Stimulated activated effector memory CD8-positive, alpha-beta T cell treated with anti-CD3 and anti-CD28 coated beads, Interleukin-12 subunit alpha, Interleukin-12 subunit beta, amount 100 ng/mL, for 72 hours (primary cell): ENCODE measurements around the gene C12orf60.

Experiments used
- ATAC-seq: fragments of 150-1000 bp; cut with Tn5 transposase; 2 replicates; pipeline ENCODE4 v1.10.0; 2021
- DNase-seq, 2 donors: peaks; one replicate each; pipeline ENCODE4 v3.0.0; 2021 to 2022; ENCODE audit warnings: low spot score in 2 of 2
- H3K27ac Mint-ChIP-seq: one replicate; pipeline ENCODE4 v1.8.0; 2022; ENCODE audit warnings: mild to moderate bottlenecking, mixed read lengths
- H3K36me3 Mint-ChIP-seq: one replicate; pipeline ENCODE4 v1.8.0; 2022; ENCODE audit warnings: mild to moderate bottlenecking, mixed read lengths
- H3K4me1 Mint-ChIP-seq: one replicate; pipeline ENCODE4 v1.8.0; 2022; ENCODE audit warnings: mixed read lengths
- H3K4me3 Mint-ChIP-seq: one replicate; pipeline ENCODE4 v1.8.0; 2022; ENCODE audit warnings: mild to moderate bottlenecking, mixed read lengths
- H3K9me3 Mint-ChIP-seq: one replicate; pipeline ENCODE4 v1.8.0; 2022; ENCODE audit warnings: mixed read lengths

The C12orf60 gene

GRCh38 chr12:14773685-14774073 lies 29.8 kb upstream of the C12orf60 start:
- H3K27ac Mint-ChIP-seq: peak overlapping the region; percentile 99
- H3K36me3 Mint-ChIP-seq: peaks cover 58% of the 10 kb centered on the region
- H3K4me3 Mint-ChIP-seq: peak overlapping the region; percentile 100
- H3K9me3 Mint-ChIP-seq: no peaks in the 10 kb centered on the region
- peaks cover 48% of the 10 kb centered on the region for H3K4me1 Mint-ChIP-seq
- DNase-seq: no peak
- ATAC-seq: peak; percentile 6

- no peaks in the 10 kb centered on the region for H3K9me3 Mint-ChIP-seq
- peaks cover 52% of the 10 kb centered on the region for H3K36me3 Mint-ChIP-seq
- peaks cover 43% of the 10 kb centered on the region for H3K4me1 Mint-ChIP-seq
- peak overlapping the region; percentile 99 for H3K27ac Mint-ChIP-seq
- H3K4me3 Mint-ChIP-seq: peak overlapping the region; percentile 100
- peak; percentile 79 for ATAC-seq
- peak; percentile 69 to 90 for DNase-seq
These were observed 29.2 kb upstream of the C12orf60 start for GRCh38 chr12:14774074-14774905.

DNA sequence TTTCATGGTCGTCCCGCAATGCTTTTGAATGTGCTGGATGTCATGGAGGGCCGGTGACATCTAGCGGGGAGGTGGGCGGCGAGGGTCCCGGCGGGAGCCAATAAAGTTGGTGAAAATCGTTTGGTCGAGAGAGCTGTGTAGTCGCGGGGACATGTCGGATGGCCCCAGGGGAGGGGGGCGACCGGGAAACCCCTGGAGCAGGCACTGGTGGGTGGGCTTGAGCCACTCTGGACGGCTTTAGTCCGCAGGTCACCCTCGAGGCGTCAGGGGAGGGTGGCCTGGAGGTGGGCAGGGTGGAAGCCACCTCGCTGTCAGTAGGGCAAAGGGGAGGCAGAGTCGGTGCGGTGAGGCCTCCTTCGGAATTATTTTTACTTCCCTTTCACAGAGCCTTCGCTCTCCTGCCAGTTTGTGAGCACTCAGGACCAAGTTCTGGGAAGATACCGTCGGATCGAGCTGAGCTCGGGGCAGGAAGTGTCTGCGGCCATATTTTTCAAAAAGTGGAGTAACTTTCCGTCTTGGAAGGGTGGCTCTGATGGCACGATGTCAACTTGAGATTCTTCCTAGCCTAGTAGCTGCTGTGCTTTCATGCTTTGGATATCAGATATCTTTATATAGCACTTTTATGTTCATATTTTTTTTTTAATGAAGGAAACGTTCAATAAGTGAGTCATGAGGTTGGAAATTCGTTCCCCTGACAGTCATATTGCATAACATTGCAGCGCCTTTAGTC lies 28.4 kb upstream of the C12orf60 start:
- Mint-ChIP-seq H3K27ac (peak overlapping the region; percentile 99), H3K4me3 (peak overlapping the region; percentile 100), H3K9me3 (no peaks in the 10 kb centered on the region), H3K36me3 (peaks cover 44% of the 10 kb centered on the region), H3K4me1 (peaks cover 41% of the 10 kb centered on the region)
- no peak for ATAC-seq
- peak in 1 of 2 donors; percentile 75 for DNase-seq

DNA sequence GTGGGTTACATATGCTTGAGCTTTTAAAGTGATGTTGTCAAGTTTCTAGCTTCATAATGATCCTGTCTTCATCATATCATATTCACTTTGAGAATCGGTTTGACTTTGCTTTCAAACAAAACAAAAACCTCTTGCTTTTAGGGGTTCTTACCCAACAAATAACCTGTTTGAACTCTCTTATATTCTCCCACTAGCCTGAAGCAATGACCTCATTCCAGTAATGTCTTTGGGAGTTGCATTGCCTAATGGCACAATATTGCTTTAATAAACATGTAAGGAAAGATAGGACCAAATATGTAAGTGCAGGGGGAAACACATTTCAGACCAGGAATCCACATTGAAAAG lies 27.9 kb upstream of the C12orf60 start:
- Mint-ChIP-seq H3K9me3 (no peaks in the 10 kb centered on the region), H3K4me1 (peaks cover 37% of the 10 kb centered on the region), H3K27ac (peak overlapping the region; percentile 99), H3K36me3 (peaks cover 39% of the 10 kb centered on the region), H3K4me3 (peak overlapping the region; percentile 100)
- ATAC-seq (no peak), DNase-seq (no peak)

GRCh38 chr12:14776236-14776961 lies 27.1 kb upstream of the C12orf60 start:
- DNase-seq (no peak), ATAC-seq (no peak)
- Mint-ChIP-seq H3K4me1 (peaks cover 37% of the 10 kb centered on the region), H3K4me3 (peak overlapping the region; percentile 100), H3K36me3 (peaks cover 31% of the 10 kb centered on the region), H3K27ac (no peak overlapping the region), H3K9me3 (no peaks in the 10 kb centered on the region)

GRCh38 chr12:14777271-14777670 lies 26.2 kb upstream of the C12orf60 start:
- Mint-ChIP-seq H3K4me1 (peaks cover 30% of the 10 kb centered on the region), H3K4me3 (no peak overlapping the region), H3K9me3 (no peaks in the 10 kb centered on the region), H3K27ac (no peak overlapping the region), H3K36me3 (peaks cover 22% of the 10 kb centered on the region)
- DNase-seq (no peak), ATAC-seq (no peak)

DNA sequence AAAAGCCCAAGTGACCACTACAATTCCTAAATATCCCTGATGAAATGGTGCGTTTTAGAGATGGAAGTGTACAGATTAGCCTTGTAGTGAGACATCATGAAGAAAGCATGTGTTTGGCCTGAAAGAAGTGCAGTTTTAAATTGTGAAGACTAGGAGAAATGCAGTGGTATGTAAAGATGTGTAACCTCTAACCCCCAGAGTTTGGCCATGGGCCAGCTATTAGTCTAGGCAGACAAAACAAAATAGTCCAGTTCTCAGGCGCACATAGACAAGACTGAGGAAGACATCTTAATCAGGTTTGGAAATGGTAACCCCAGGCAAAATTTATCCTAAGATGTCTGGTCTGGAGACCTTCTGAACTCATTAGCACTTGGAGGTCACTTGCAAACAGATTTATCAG lies 23.6 kb upstream of the C12orf60 start:
- peaks cover 9% of the 10 kb centered on the region for H3K36me3 Mint-ChIP-seq
- no peak for ATAC-seq
- no peak overlapping the region for H3K4me3 Mint-ChIP-seq
- no peak overlapping the region for H3K27ac Mint-ChIP-seq
- DNase-seq: no peak
- no peaks in the 10 kb centered on the region for H3K9me3 Mint-ChIP-seq
- H3K4me1 Mint-ChIP-seq: peaks cover 16% of the 10 kb centered on the region

DNA sequence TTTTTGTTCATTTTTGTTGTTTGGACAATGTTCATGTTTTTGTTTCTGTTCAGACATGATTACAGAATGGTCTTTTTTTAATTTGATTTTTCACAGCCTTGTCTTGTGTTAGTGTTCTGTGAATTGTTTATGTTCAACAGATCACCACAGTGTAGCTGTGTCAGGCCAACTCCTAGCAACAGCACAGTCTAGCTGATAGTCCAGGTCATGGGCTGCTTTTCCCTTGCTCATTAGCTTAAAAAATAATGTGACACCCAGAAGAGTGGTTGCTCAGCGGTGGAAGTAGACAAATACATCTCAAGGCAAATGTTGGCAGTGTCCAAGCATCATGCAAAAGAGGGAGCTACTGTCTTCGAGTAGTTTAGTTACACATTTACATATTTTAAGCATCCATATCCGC lies 22.6 kb upstream of the C12orf60 start:
- Mint-ChIP-seq H3K4me3 (no peak overlapping the region), H3K36me3 (peaks cover 12% of the 10 kb centered on the region), H3K9me3 (no peaks in the 10 kb centered on the region), H3K27ac (no peak overlapping the region), H3K4me1 (peaks cover 6% of the 10 kb centered on the region)
- ATAC-seq: no peak
- DNase-seq: no peak

- no peaks in the 10 kb centered on the region for H3K4me1 Mint-ChIP-seq
- no peak for ATAC-seq
- DNase-seq: no peak
- H3K36me3 Mint-ChIP-seq: peaks cover 19% of the 10 kb centered on the region
- no peak overlapping the region for H3K4me3 Mint-ChIP-seq
- no peak overlapping the region for H3K27ac Mint-ChIP-seq
- H3K9me3 Mint-ChIP-seq: no peaks in the 10 kb centered on the region
These were observed 21.9 kb upstream of the C12orf60 start for GRCh38 chr12:14781563-14781962.

DNA sequence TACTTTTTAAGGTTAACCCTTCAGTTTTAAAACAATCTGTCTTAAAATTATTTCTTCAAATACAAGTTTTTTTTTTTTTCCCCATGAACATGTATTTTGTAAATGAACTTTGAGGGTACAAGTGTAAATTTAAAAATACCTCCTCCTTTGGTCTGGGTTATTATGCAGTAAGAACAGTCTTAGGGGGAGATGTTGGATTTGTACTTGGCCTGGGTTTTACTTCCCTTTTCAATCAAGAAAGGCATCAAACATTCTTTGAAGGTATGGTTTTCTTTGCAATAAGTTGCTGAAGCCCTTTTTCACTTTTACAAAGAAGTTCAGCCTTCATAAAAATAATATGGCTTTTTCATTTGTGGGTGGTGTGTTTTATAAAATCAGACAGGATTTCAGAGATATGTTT lies 20.7 kb upstream of the C12orf60 start:
- ATAC-seq (no peak), DNase-seq (no peak)
- H3K4me1 Mint-ChIP-seq: no peaks in the 10 kb centered on the region
- no peak overlapping the region for H3K4me3 Mint-ChIP-seq
- no peaks in the 10 kb centered on the region for H3K9me3 Mint-ChIP-seq
- H3K36me3 Mint-ChIP-seq: peaks cover 31% of the 10 kb centered on the region
- H3K27ac Mint-ChIP-seq: no peak overlapping the region

GRCh38 chr12:14784471-14784870 lies 19.0 kb upstream of the C12orf60 start:
- Mint-ChIP-seq H3K9me3 (no peaks in the 10 kb centered on the region), H3K27ac (no peak overlapping the region), H3K4me3 (no peak overlapping the region), H3K4me1 (no peaks in the 10 kb centered on the region), H3K36me3 (peaks cover 49% of the 10 kb centered on the region)
- DNase-seq: no peak
- no peak for ATAC-seq

GRCh38 chr12:14785568-14785967 lies 17.9 kb upstream of the C12orf60 start:
- peaks cover 60% of the 10 kb centered on the region for H3K36me3 Mint-ChIP-seq
- H3K4me1 Mint-ChIP-seq: no peaks in the 10 kb centered on the region
- no peak overlapping the region for H3K27ac Mint-ChIP-seq
- no peak overlapping the region for H3K4me3 Mint-ChIP-seq
- H3K9me3 Mint-ChIP-seq: no peaks in the 10 kb centered on the region
- ATAC-seq (no peak), DNase-seq (no peak)

GRCh38 chr12:14795028-14795448 lies 8.4 kb upstream of the C12orf60 start:
- no peaks in the 10 kb centered on the region for H3K4me1 Mint-ChIP-seq
- peaks cover 100% of the 10 kb centered on the region for H3K36me3 Mint-ChIP-seq
- DNase-seq (no peak), ATAC-seq (no peak)
- H3K4me3 Mint-ChIP-seq: no peak overlapping the region
- no peaks in the 10 kb centered on the region for H3K9me3 Mint-ChIP-seq
- peak overlapping the region; percentile 67 for H3K27ac Mint-ChIP-seq

DNA sequence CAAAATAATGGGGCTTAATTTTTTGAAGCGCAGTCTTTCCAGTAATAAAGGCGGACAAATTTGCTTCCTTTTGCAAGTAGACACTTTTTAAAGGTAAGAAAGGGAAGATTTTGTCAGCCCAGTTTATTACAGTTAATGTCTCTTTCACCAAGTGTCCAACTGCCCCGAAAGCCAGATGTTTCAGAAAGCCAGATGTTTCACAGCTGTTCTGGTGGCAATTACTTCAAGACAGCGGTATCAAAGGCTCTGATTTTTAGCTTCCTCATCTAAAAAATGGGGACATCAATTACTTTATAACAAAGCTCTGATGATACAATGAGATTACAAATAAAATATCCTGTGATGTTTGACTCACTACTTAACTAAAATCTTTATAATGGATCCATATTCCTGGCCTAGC lies 1.2 kb upstream of the C12orf60 start:
- Mint-ChIP-seq H3K9me3 (no peaks in the 10 kb centered on the region), H3K27ac (no peak overlapping the region), H3K36me3 (peaks cover 45% of the 10 kb centered on the region), H3K4me1 (peaks cover 11% of the 10 kb centered on the region), H3K4me3 (no peak overlapping the region)
- DNase-seq (no peak), ATAC-seq (no peak)

DNA sequence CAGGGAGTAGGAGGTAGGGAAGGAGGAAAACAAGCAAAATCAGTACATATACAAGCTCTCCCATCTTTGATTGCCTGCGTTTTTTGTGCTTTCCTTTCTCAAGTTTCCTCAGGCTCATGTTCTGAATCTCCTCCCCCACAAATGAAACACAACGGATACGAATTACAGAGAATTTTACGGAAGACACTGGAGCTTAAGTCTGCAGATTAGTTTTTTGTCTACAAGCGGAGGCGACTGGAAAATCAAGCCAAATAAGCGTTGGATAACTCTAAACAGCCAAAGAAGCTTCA lies 804 bp upstream of the C12orf60 start:
- peaks cover 40% of the 10 kb centered on the region for H3K36me3 Mint-ChIP-seq
- H3K27ac Mint-ChIP-seq: no peak overlapping the region
- no peak overlapping the region for H3K4me3 Mint-ChIP-seq
- ATAC-seq: no peak
- DNase-seq: no peak
- H3K4me1 Mint-ChIP-seq: peaks cover 11% of the 10 kb centered on the region
- H3K9me3 Mint-ChIP-seq: no peaks in the 10 kb centered on the region

DNA sequence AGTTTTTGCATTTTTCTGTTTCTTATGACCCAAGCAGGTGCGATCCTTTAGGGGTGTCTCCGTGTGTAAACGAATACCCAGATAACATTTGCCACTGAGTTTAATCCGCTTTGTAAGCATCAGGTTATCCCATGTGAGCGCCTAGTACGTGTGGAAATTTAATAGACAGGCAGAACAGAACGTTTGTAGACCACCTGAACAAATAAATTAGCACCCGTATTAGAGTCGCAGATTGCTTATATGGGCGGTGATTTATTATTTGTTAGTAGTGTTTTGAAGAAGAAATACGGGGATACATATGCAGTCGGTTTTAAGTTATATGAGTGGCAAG lies 325 bp downstream of the C12orf60 start:
- Mint-ChIP-seq H3K27ac (no peak overlapping the region), H3K4me1 (peaks cover 11% of the 10 kb centered on the region), H3K9me3 (no peaks in the 10 kb centered on the region), H3K36me3 (peaks cover 29% of the 10 kb centered on the region), H3K4me3 (no peak overlapping the region)
- ATAC-seq: peak; percentile 3
- DNase-seq: no peak
